ENCODE measurements around the gene POLR3A.
"Not testable (repeated sequence)": the region's sequence is repeated elsewhere in the genome, so short reads cannot be mapped to it uniquely, and the experiment has no call there.

The POLR3A gene

GRCh38 chr10:78021201-78021600 lies 8.1 kb downstream of the POLR3A start:
- no peak for DNase-seq (ENCODE audit: low read depth in 2 of 2)

- DNase-seq (ENCODE audit: low read depth in 2 of 2) = no peak
Observed at GRCh38 chr10:78019264-78019663, 10.1 kb downstream of the POLR3A start.

- DNase-seq (ENCODE audit: low read depth in 2 of 2) = no peak
Observed at GRCh38 chr10:78017856-78018255, 11.5 kb downstream of the POLR3A start.

- DNase-seq (ENCODE audit: low read depth in 2 of 2) = no peak
Observed at GRCh38 chr10:78015546-78015945, 13.8 kb downstream of the POLR3A start.

- DNase-seq (ENCODE audit: low read depth in 2 of 2) = no peak
Observed at GRCh38 chr10:78013564-78013963, 15.8 kb downstream of the POLR3A start.

GRCh38 chr10:78011065-78011464 lies 18.2 kb downstream of the POLR3A start:
- DNase-seq (ENCODE audit: low read depth in 2 of 2) = no peak

- no peak for DNase-seq (ENCODE audit: low read depth in 2 of 2)
Observed at GRCh38 chr10:78010278-78010677, 19.0 kb downstream of the POLR3A start.

GRCh38 chr10:78009662-78010061 lies 19.7 kb downstream of the POLR3A start:
- DNase-seq (ENCODE audit: low read depth in 2 of 2) = no peak

GRCh38 chr10:78007172-78007571 lies 22.1 kb downstream of the POLR3A start:
- no peak for DNase-seq (ENCODE audit: low read depth in 2 of 2)

GRCh38 chr10:78004215-78005026 lies 24.9 kb downstream of the POLR3A start:
- DNase-seq (ENCODE audit: low read depth in 2 of 2) = no peak

- DNase-seq (ENCODE audit: low read depth in 2 of 2) = no peak
Observed at GRCh38 chr10:78002541-78003288, 26.6 kb downstream of the POLR3A start.

GRCh38 chr10:78000956-78001472 lies 28.3 kb downstream of the POLR3A start:
- DNase-seq (ENCODE audit: low read depth in 2 of 2) = no peak

GRCh38 chr10:78000206-78000605 lies 29.1 kb downstream of the POLR3A start:
- DNase-seq (ENCODE audit: low read depth in 2 of 2) = no peak

- DNase-seq (ENCODE audit: low read depth in 2 of 2) = not testable (repeated sequence)
Observed at GRCh38 chr10:77998780-77999179, 30.5 kb downstream of the POLR3A start.

- DNase-seq (ENCODE audit: low read depth in 2 of 2) = no peak
Observed at GRCh38 chr10:77993620-77994019, 35.7 kb downstream of the POLR3A start.

GRCh38 chr10:77989081-77989724 lies 40.1 kb downstream of the POLR3A start:
- DNase-seq (ENCODE audit: low read depth in 2 of 2) = no peak

- no peak for DNase-seq (ENCODE audit: low read depth in 2 of 2)
Observed at GRCh38 chr10:77987671-77988255, 41.6 kb downstream of the POLR3A start.

- no peak for DNase-seq (ENCODE audit: low read depth in 2 of 2)
Observed at GRCh38 chr10:77984986-77985385, 44.3 kb downstream of the POLR3A start.

- DNase-seq (ENCODE audit: low read depth in 2 of 2) = no peak
Observed at GRCh38 chr10:77983384-77984341, 45.7 kb downstream of the POLR3A start.

- no peak for DNase-seq (ENCODE audit: low read depth in 2 of 2)
Observed at GRCh38 chr10:77981281-77981680, 48.0 kb downstream of the POLR3A start.

- no peak for DNase-seq (ENCODE audit: low read depth in 2 of 2)
Observed at GRCh38 chr10:77979221-77979620, 50.1 kb downstream of the POLR3A start.
